ENCODE data around the gene CCN5.

Gene CCN5

GRCh38 chr20:44737116-44737515 is 21.9 kb downstream of the CCN5 start:
- no peak overlapping the region for H3K4me3 ChIP-seq (ENCODE audit: low read length)

GRCh38 chr20:44738813-44739477 is 23.8 kb downstream of the CCN5 start:
- no peak overlapping the region for H3K4me3 ChIP-seq (ENCODE audit: low read length)
- TF ChIP-seq CTCF (conservative IDR thresholded peaks at IDR 0.05; ENCODE audit: low read length), result no peak
- DNase-seq (ENCODE audit: low read depth), result peak; percentile 59

More at GRCh38 chr20:44737116-44737515, 21.9 kb downstream of the CCN5 start:
- DNase-seq (ENCODE audit: low read depth), result no peak
- no peak for TF ChIP-seq CTCF (conservative IDR thresholded peaks at IDR 0.05; ENCODE audit: low read length)

GRCh38 chr20:44739942-44740341 is 24.8 kb downstream of the CCN5 start:
- H3K4me3 ChIP-seq (ENCODE audit: low read length), result no peak overlapping the region

GRCh38 chr20:44742304-44743079 is 27.3 kb downstream of the CCN5 start:
- DNase-seq (ENCODE audit: low read depth), result no peak
- no peak overlapping the region for H3K4me3 ChIP-seq (ENCODE audit: low read length)
- no peak for TF ChIP-seq CTCF (conservative IDR thresholded peaks at IDR 0.05; ENCODE audit: low read length)

More at GRCh38 chr20:44739942-44740341, 24.8 kb downstream of the CCN5 start:
- DNase-seq (ENCODE audit: low read depth), result no peak
- no peak for TF ChIP-seq CTCF (conservative IDR thresholded peaks at IDR 0.05; ENCODE audit: low read length)

GRCh38 chr20:44743080-44743701 is 28.0 kb downstream of the CCN5 start:
- no peak for TF ChIP-seq CTCF (conservative IDR thresholded peaks at IDR 0.05; ENCODE audit: low read length)
- H3K4me3 ChIP-seq (ENCODE audit: low read length), result no peak overlapping the region
- no peak for DNase-seq (ENCODE audit: low read depth)

GRCh38 chr20:44743916-44744655 is 28.9 kb downstream of the CCN5 start:
- no peak overlapping the region for H3K4me3 ChIP-seq (ENCODE audit: low read length)
- DNase-seq (ENCODE audit: low read depth), result no peak
- no peak for TF ChIP-seq CTCF (conservative IDR thresholded peaks at IDR 0.05; ENCODE audit: low read length)
